NCI-H2081 (cell line): Measurements from ENCODE around the gene ZW10.
"Not testable (repeated sequence)": the region's sequence is repeated elsewhere in the genome, so short reads cannot be mapped to it uniquely, and the experiment has no call there.

Source experiments
- DNase-seq, 2 experiments: peaks; one replicate each; lab custom pipeline; 2025; lab: John Stamatoyannopoulos, UW

Gene ZW10, protein sequence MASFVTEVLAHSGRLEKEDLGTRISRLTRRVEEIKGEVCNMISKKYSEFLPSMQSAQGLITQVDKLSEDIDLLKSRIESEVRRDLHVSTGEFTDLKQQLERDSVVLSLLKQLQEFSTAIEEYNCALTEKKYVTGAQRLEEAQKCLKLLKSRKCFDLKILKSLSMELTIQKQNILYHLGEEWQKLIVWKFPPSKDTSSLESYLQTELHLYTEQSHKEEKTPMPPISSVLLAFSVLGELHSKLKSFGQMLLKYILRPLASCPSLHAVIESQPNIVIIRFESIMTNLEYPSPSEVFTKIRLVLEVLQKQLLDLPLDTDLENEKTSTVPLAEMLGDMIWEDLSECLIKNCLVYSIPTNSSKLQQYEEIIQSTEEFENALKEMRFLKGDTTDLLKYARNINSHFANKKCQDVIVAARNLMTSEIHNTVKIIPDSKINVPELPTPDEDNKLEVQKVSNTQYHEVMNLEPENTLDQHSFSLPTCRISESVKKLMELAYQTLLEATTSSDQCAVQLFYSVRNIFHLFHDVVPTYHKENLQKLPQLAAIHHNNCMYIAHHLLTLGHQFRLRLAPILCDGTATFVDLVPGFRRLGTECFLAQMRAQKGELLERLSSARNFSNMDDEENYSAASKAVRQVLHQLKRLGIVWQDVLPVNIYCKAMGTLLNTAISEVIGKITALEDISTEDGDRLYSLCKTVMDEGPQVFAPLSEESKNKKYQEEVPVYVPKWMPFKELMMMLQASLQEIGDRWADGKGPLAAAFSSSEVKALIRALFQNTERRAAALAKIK

DNA sequence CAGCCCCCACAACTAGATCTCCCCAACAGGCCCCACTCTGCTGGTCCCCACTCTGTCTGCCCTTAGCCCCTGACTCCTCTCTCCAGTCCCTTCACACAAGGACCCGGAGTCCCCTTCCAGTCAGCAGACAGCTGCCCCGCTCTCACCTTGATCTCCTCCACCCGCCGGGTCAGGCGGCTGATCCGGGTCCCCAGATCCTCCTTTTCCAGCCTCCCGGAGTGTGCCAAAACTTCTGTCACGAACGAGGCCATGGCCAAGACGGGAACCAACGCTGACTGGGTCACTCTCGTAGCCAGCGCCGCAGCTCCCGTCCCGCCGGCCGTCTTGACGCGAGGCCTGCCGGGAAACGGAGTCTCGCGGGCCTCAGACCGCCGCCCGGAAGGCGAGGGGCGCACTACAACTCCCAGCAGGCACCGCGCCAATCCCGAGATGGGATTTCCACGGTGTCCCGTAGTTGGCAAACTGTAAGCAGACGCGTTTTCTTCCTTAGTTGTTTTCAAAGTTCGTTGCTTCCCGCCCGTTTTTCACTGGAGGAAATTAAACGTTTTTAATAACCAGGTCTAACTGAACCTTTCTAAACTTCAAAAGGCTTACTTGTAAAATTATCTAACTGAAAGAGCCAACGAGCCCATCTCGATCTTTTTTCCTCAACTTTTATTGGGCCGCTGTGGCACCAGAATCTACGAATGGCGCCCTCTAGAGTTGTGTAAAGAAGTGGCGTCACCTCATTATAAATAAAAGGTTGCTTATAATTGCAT is at the start of gene ZW10:
TSS of gene ZW10 (minus strand) at position 277 of the 758 bp plus-strand sequence. CDS start at position 251, 26 bp downstream.
- DNase-seq, result peak; percentile 97 to 98

DNA sequence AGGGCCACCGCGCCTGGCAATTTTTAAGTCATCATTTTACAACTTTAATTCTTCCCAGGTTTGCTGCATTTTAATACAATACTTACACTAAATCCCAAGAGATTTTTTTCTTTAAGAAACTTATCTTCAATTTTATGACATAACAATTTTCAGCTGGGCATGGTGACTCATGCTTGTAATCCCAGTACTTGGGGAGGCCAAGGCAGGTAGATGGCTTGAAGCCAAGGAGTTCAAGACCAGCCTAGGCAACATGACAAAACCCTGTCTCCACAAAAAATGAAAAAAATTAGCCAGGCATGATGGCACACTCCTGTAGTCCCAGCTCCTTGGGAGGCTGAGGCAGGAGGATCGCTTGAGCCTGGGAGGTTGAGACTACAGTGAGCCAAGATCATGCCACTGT is 44.9 kb upstream of the ZW10 start:
- DNase-seq, result no peak

DNA sequence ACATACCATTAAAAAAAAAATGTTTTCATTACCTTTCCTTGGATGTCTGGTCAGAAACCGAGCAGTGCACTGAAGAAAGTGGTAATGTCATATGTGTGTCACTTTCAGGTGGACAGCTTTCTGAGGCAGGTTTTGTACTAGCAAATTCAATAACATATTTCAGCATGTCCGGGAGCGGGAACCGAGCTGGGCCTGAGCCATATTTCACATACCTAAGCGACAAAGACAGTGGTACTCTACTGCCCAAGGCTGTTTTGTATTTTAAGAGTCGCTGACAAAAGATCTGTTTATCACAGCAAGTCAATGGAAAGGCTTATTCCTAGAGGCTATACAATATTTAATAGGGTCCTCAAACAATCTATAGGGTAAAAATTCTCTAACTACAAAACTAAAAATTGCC is 44.1 kb upstream of the ZW10 start:
- no peak for DNase-seq

DNA sequence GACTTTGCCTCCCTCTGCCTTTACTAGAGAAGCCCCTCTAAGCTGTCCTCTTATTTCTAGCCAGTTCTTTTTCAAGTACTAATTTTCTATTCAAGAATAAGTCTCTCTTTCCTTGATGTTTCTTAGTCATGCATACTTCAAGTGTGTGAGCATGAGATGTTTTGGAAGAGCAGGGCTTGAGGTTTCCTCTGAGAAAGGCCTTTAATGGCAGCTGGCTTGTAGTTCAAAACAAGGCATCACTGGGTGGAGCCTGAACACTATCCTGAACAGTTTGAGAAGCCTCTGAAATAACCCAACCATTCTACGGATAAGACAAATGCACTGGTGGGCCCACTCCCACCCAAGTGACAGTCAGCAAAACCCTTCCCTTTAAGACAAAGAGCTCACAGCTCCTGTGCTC is 43.7 kb upstream of the ZW10 start:
- DNase-seq, result no peak

DNA sequence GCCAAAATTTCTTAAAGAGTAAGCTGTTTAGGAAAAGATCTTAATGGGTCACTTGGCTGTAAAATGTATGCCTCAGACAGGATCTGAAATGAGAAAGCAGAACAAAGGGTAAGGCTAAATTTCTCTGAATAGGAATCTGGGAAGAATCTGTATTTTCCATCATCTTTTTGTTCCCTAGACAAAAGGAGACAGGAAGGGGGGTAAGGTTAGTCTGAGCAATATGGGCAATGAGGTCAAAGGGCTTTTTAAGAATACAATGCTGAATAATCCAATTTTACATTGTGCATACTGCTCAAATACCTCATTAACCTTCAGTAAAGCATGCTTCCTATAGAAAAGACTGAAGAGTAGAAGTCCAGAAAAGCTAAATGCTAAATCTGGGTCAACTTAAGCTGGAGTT is 40.7 kb upstream of the ZW10 start:
- no peak for DNase-seq

DNA sequence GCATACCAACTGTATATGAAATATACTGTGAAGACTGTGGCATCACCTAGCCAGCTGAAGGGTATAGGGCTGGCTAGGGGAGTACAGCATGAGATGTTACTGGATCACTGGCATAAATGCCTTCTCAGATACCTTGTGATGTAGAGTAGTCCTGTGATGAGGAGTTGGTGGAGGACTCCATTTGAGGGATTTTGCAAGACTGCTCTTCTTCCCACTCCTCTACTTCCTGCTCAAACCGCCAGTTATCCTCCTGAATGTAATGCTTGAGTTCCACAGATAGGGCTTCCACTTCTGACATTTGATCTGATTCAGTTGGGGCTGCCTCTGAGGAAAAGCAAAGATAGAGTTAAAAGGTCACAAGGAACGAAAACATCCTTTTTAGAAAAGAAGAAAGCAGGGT is 35.4 kb upstream of the ZW10 start:
- no peak for DNase-seq

DNA sequence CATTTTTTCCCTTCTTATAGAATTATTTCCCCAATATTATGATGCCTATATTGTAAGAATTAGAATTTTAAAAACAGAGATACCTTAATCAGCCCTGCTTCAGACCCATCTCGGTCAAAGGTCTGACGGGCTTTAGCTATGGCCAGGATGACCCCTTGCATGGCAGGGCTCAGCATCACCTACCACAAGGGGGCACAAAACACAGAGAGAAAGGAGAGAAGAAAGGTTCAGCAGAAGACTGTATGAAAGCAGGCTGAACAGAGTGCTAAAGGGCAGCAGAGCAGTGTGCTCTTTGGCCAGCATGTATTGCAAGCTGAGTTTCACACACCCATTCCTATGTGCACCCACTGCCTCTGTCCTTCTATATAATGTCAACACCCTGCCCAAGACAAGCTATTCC is 32.9 kb upstream of the ZW10 start:
- no peak for DNase-seq

DNA sequence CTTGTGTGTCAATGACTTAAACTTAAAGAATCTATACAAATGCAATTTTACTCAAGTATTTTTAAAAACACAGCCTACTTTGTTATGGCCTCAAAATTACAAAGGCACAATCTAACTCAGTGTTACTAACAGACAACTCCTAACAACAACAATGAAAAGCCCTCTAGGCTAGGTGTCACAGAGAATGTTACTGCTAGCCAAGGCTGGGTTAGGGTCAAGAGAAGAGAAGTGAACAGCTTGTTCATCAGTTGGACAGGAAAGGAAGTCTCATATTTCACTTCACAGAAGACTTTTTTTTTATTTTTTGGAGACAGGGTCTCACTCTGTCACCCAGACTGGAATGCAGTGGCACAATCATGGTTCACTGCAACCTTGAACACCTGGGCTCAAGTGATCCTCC is 32.1 kb upstream of the ZW10 start:
- no peak for DNase-seq

DNA sequence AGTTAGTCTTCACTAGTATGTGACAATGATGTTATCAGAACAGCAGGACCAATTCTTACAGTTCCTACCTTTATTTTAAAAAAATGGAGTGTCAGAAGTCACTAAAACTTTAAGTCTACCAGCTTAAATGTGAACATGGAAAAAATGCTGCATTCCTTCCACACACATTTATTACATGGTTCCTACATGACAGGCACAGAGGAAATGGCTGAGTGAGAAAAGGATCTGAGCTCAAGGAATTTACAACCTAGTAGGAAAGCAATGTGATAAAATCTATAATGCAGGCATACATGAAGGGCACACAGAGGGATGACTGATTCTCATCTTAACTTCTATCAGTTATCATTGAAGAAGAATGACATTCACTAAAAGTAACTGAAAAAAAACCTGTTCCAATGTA is 29.1 kb upstream of the ZW10 start:
- DNase-seq, result no peak

DNA sequence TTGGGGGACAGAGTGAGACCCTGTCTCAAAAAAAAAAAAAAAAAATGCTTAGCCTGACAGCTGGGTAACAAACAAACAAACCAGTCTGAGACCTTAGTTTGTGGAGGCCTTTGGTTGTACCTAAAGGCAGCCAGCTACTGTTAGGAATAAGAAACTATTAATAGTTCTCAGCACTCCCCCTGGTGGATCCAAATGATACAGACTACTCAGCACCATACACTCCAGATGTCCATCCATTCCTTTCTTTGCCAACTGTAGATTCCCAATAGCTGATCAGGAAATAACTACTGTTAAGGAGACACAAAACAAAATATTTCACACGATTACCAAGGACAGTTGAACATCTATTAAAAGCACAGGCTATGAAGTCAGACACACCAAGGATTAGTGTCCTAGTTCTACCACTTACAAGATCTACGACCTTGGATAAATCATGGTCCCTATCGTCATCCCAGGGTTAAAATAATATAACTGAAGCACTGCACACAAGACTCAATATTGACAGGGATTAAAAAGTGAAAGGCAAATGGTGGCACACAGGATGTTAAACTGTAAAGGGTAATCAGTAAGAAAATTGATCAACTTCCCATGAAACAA is 23.3 kb upstream of the ZW10 start:
- DNase-seq, result peak; percentile 55 to 57

DNA sequence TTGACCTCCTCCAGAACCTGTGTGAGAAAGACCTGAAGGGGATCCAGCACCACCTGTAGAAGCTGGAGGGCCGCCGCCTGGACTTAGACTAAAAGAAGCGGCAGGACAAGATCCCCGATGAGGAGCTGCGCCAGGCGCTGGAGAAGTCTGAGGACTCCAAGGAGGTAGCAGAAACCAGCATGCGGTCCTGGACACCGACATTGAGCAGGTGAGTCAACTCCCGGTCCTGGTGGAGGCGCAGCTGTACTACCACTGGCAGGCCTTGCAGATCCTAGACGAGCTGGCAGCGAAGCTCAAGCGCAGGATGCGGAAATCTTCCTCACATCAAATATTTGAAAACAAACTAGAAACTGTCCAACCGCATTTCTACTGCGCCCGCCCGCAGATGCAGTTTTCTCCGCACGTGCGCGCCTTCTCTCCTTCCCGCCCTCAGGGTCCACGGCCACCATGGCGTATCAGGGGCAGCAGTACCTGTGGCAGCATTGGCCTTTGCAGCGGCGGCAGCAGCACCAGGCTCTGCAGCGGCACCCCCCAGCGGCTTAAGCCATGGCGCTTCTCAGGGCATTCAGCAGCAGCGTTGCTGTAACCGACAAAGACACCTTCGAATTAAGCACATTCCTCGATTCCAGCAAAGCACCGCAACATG is 16.3 kb upstream of the ZW10 start:
- DNase-seq, result no peak

DNA sequence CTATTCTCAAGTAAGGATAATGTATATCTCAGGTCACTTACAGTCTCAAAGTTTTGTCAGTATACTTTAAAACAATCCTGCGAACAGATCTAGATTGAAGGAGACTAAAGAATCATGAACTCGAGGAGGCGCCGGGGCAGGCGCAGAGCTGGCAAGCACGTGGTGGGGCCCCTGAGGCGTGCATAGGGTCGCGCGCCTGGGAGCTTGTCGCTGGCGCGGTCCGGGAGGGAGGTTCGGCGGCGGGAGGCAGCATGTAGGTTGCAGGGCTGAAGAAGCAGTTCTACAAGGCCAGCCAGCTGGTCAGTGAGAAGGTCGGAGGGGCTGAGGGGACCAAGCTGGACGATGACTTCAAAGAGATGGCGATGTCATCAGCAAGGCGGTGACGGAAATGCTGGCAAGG is 15.5 kb upstream of the ZW10 start:
- not testable (repeated sequence) for DNase-seq

DNA sequence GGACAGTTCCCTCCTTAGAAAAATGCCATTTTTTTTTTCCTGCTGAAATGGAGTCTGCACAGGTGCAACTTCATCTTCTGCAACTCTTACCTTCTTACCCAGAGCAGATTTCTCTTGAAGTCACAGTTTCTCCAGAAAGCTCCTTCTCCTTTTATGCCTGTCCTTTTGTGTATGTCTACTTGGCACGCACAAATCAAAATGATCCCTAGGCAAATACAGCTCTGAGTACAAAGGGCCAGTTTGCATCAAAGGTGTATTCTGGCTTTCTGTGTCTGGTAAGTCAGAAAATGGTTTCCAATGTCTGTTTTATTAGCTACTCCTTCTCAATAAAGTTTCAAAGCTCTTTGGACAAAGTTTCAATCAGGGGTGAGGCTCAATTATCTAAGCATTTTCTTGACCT is 8.6 kb upstream of the ZW10 start:
- no peak for DNase-seq

DNA sequence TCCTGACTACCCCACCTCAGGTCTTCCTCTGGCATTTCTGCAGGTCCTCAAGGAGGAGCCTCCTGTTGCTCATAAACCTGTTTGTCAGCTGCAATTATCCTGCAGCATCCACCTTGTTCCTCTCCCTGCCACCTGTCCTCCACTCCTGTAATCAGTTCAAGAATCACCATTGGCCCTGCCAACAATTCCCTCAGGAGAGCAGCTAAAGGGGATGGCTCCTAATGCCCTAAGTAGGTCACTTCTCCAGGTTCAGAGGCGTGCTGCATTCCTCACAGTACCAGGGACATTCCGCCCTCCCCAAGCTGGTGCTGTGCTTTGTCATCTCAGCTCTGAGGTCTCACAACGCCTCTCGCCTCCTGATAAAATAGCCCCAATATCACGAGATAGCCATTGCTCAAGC is 8.2 kb upstream of the ZW10 start:
- no peak for DNase-seq

DNA sequence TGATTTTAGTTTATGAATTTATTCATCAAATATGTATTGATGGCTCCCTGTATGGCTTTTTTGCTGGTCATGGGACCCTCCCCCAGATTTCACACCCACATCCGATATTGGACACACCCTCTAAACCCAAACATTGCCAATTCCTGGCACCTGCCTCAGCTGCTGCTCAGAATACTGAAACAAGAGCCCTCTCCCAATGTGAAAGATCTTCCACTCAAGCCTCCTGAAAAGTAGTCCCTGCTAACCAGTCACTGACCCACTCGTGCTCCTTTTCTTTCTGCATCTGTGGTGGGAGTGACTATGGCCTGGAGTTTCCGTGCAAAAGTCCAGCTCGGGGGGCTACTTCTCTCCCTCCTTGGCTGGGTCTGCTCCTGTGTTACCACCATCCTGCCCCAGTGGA is 6.0 kb upstream of the ZW10 start, which contains the start of gene CLDN25:
TSS of gene CLDN25 (plus strand) at position 301 of the 400 bp plus-strand sequence. CDS start at position 301, 0 bp downstream.
- no peak for DNase-seq

DNA sequence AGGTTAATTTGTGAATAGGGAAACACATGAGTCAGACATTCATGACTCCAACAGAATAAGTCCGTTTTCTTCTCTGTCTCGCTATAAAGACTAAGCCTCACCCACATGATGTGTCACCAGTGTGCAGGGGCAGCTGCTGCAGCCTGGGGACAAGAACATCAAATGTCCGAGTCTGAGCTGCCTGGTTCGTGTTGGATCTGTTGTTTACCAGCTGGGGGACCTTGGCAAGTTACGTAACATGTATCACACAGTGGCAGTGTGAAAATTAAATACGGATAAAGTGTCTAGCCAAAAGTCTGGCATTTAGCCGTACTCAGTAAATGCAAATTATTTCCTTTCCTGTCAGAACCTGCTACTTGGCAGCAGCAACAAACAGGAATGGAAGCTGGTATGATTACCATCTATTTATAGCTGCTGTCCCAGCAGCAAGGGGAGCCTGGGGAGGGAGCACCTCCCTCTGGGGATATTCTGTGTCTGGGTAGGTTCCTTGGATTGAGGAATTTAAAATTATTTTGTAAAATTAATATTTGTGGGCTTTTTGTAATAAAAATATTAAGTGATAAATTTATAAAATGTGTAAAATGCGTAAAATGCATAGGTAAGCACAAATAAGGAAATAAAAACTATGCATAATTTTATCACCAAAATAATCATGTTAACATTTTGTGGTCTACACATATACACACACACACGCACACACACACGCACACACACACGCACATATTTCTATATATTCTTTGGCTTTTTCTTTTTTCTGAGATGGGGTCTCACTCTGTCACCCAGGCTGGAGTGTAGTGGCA is 4.8 kb upstream of the ZW10 start:
- peak; percentile 68 to 91 for DNase-seq

DNA sequence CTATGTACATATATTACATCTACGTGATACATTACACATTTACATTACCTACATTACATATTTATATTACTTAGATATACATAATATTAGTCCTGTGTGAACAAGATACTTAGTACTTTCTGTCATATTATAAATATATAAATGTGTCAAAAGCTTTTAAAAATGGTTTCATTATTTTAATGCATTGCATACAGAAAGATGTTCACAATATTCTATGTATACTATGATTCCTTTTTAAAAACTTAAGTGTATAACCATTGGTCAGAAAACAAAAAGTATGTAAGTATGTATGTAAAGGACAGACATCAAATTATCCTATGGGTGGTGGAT is 647 bp upstream of the ZW10 start:
- DNase-seq, result no peak

DNA sequence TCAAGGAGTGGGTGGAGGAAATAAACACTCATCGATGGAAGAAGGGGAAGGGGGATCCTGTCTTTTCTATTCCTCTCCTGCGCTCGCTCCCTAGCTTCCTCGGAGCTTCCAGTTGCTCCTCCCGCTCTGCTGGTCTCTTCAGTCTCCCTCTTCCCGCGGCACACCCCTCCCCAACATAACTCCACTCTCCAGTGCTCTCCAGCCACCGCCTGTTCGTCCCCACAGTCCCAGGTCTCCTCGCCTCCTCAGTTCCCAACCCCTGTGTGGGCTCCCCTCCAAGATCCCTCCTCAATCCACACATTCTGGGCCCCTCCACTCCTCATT is 438 bp downstream of the ZW10 start:
- DNase-seq, result no peak

DNA sequence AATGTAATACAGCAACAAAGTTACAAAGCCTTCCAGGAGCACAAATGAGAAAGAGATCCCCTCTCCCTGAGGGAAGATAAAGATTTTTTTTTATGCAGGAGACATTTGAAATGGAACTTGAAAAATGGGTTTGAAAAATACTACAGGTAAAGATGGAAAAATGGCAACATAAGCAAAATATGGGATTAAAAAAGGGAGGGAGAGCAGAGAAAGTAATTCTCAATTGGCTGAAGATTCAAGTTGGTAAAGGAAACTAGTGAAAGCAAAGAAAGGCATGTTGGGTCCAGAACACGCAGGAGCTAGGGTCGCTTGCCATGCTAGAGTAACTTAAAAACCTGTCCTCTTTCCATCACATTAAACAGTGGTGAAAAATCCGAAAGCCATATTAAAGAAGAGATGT is 1.5 kb downstream of the ZW10 start:
- no peak for DNase-seq

DNA sequence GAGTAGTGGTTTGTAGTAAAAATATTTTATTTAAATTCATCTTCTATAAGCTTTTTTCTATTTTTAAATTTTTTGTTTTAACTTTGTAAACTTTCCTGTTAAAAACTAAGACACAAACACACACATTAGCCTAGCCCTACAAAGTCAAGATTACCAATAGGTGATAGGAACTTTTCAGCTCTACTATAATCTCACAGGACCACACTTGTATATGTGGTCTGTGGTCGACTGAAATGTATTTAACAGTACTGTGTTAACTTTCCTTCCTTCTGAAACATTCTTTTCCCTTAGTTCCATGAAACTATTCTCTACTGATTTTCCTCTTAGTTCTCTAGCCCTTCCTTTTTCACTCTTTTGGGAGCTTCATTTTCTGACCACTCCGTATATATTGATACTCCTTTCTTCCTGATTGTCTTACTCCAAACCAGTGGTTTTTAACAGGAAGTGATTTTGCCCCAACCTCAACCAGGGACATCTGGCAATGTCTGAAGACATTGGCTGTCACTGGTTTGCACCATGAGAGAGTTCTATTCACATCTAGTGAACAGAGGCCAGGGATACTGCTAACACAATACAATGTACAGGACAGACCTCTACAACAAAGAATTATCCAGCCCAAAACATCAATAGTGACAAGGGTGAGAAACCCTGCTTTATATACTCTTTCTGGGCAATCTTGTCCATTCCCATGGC is 8.8 kb downstream of the ZW10 start:
- DNase-seq, result no peak
